ENCODE measurements around the gene TBCD.

Gene TBCD

GRCh38 chr17:82831041-82831817, 79.4 kb downstream of the TBCD start:
- no peak overlapping the region for H3K4me3 ChIP-seq
- no peak for DNase-seq (ENCODE audit: low spot score)
- no peak for TF ChIP-seq CTCF (IDR thresholded peaks at IDR 0.05)
- no peak overlapping the region for H3K27ac ChIP-seq

- DNase-seq (ENCODE audit: low spot score) = no peak
- no peak overlapping the region for H3K27ac ChIP-seq
- no peak for TF ChIP-seq CTCF (IDR thresholded peaks at IDR 0.05)
- no peak overlapping the region for H3K4me3 ChIP-seq
Measured at GRCh38 chr17:82831818-82832200, 79.9 kb downstream of the TBCD start.

DNA sequence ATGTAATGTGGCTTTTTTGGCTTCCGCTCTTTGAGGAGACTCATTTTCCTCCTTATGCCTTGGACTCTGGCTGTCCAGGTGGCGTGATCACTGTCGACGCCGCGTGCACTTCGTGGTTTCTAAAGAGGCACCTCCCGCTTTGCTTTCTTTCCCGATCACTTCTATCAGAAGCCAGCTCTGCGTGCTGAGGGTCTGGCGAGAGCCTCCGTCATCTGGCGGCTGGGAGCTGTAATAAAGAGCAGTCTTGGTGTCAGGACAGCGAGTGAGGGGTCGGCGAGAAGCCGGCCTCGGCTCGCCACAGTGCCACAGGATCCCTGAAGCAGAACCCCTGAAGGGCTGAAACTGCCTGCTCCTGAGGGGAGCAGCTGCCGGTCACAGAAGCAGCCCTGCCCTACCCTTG, 80.5 kb downstream of the TBCD start:
- no peak for TF ChIP-seq CTCF (IDR thresholded peaks at IDR 0.05)
- no peak for DNase-seq (ENCODE audit: low spot score)
- no peak overlapping the region for H3K27ac ChIP-seq
- no peak overlapping the region for H3K4me3 ChIP-seq

DNA sequence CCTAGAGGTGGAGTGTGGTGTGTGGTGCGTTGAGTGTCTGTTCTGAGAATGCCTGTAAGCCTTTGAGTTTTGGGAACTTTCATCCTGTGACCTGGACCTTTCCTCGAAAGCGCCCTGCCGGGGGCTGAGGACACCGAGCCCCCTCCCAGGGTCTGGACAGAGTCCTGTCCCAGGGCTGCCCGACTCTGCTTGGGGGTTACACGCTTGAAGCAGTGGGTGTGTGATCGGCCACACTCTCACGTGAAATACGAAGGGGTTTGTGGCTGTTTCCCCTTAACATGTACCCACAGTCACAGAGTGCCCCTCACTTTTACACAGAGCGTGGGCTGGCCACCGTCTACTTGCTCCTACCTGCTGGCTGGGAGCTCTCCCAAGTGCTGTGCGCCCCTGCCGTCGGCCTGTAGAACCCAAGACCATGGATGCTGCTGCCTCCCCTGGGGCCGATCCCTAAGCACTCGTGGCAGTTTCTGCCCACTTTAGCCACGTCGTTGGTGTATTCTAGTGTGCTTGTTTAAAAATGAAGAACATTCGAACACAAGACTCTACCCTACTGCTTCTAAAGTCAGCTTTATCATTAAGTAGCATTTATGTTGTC, 81.1 kb downstream of the TBCD start:
- Histone ChIP-seq H3K27ac (no peak overlapping the region), H3K4me3 (no peak overlapping the region)
- no peak for DNase-seq (ENCODE audit: low spot score)
- TF ChIP-seq CTCF (IDR thresholded peaks at IDR 0.05) = no peak

DNA sequence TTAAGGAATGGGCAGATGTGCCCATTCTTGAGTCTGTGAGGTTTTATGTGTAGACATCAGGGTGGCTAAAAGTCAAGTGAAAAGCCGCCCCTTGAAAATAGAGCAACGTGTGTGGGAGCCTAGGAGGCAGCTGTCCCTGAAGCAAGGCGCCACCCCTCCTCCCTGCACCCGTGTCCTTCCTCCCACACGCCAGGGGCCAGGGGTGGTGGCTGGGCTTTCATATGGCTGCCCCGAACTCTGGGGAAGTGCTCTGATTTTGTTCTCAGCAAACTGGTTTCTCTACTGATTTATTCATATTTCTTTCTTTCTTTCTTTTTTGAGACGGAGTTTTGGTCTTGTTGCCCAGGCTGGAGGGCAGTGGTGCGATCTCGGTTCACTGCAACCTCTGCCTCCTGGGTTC, 83.3 kb downstream of the TBCD start:
- no peak for DNase-seq (ENCODE audit: low spot score)
- no peak for TF ChIP-seq CTCF (IDR thresholded peaks at IDR 0.05)
- no peak overlapping the region for H3K4me3 ChIP-seq
- H3K27ac ChIP-seq = no peak overlapping the region

GRCh38 chr17:82835766-82836512, 84.1 kb downstream of the TBCD start:
- no peak overlapping the region for H3K4me3 ChIP-seq
- no peak for DNase-seq (ENCODE audit: low spot score)
- H3K27ac ChIP-seq = no peak overlapping the region
- TF ChIP-seq CTCF (IDR thresholded peaks at IDR 0.05) = no peak
